Kidney glomerular epithelial cell (primary cell): Measurements from ENCODE around the gene NR4A2.
A peak's percentile ranks its signal among the peaks of the same experiment; 100 is the strongest.

ENCODE experiments used
- DNase-seq: peaks from one replicate; lab custom pipeline; 2025; lab: John Stamatoyannopoulos, UW

The NR4A2 gene

DNA sequence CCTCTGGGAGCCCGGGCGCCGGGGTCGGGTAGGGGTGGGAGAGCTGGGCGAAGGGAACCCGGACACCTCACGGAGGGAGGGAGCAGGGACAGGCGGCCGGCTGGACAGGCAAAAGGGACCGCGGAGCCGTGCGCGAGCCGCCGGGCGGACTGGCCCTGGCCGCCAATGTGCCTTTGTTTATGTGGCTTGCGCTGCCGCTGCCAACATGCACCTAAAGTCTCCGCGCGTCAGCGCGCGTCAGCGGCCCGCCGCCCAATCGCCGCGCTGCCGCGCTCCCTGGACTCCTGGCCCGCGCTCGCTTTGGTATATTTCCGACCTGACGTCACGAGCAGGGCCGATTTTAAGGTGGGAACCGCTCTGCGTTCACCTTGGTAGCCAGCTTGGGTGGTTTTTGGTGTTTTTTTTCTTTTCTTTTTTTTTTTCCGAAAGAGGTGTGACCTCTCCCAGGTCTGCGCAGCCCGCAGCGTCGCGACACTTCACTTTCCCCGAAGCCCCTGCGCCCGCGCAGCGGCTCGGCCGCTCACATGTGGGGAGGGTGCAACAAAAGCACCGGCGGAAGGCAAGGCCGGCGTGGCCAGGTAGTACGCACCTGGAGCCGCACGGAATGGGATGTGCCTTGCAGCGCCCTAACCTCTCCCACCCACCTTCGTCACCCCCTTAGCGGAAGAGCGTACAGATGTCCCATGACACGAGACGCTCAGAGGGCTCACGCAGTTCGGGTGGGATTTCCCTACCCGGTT lies at the start of gene NR4A2:
Gene NR4A2, minus strand, starts transcription at position 188 of the 740 bp plus-strand sequence. CDS start 2,535 bp downstream, outside the sequence.
- peak; percentile 64 for DNase-seq

DNA sequence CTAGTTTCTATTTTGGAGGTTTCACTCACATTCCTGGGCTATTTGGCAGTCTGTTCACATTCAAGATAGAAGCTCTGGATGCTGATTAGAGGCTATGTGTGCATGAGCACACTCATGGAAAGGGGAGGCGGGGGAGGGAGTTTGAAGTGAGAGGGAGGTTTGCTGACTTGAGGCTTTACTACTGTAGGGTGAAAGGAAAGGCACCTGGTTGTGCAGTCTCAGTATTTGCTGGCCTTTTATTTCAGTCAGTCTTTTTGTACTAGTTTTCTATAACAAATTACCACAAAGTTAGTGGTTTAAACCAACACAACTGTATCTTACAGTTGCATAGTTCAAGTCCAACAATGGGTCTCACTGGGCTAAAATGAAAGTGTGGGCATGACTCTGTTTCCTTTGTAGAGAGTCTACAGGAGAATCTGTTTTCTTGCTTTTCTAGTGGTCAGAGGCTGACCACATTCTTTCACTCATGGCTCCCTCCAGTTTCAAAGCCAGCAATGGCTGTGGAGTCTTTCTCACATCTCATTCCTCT lies 47.7 kb upstream of the NR4A2 start:
- peak; percentile 84 for DNase-seq

DNA sequence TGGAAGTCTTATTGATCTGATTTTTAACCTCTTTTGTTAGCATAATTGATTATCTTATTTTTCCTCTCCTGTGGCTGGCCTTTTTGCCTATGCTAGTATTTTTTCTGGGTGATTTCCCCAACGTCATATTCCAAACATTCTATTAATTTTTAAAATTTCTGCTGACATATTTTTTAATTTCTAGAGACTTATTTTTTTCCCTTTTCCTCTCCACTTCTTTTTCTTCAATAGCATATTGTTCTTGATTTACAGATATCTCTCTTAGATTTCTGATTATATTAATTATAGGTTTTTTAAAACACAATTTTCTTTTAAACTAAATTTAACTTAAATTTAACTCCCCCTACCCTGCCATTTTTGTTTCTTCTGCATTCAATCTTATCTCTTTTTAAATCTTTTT lies 47.2 kb upstream of the NR4A2 start:
- no peak for DNase-seq

DNA sequence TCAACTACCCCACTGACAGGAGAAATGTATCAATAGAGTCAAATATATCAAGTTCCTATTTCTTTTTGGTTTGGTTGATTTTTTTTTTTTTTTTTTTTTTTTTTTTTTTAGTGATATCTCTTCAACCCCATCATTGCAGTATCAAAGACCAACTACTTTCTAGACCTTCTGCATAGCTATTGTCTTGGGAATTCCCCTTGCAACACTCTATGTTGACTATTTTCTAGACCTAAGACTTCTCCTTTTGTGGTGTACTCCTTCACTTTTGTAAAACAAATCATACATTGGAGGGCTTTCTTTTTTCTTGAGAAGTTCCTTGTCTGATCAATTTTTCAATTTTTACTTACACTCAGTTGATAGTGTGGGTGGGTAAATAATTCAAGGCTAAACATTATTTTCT lies 46.5 kb upstream of the NR4A2 start:
- no peak for DNase-seq

DNA sequence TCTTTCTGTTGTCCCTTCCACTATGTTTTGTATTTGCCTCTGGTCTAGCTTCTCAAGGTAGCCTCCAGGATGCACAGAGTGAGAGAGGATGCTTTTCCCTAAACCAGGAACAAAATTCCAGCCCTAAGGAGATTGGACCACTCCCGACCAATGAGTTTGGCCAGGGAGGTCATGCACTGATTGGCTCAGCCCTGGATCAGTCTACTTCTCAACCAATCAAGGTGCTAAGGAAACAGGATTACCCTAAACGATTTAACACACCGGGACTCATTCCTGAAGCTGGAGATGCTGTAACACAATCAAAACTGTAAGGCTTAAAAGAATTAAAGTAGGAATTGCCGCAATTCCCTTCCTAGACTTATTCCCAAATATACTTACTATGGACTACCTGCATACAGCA lies 34.2 kb upstream of the NR4A2 start:
- DNase-seq = no peak

DNA sequence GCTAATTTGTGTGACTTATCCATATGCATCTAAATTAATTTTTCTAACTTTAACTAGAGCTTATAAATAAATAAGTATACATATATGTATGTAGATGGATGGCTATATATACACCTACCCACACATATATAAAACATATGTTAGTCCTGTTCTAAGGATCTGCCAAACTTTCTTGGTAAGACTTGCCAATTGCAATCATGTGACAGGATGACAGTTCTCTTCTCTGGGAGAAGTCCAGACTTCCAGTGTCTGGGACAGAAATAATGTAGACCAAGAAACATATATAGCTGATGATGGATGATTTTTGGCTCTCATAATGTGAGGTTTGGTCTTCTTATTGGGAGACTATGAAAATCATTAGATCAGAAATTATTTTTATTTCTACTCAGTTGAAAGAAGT lies 30.6 kb upstream of the NR4A2 start:
- DNase-seq = no peak

DNA sequence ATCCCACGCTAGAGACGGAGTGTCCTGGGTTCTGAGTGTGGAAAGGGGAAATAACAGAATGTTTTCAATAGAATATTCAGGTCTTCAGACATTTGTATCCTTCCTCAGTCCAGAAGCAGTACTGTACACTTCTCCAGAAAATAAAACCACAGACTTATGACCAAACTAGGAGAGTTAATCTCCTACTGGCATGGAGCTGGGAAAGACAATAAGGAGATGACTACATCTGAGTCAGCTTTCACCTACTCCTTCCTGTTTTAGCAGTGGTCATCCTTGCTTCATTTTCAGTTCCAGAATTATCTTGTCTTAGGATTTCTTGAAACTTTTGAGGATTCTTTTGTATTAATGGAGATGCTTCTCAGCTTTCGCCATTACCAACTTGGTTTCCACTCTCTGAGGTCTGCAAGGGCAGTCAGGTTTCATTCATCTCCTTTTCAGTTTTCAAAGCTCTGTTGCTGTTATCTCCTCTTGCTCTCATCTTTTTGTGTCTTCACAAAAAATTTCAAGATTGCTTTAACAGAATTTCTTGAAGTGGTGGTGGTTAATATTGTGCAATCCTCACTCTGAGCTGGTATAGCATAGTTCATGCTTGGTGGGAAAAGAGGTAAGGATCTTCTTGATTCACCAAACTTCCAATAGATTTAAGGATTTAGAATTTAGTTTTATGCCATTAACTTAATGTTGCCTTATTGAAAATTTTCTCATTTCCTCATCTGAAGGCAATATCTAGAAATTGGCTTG lies 23.7 kb upstream of the NR4A2 start:
- DNase-seq = peak; percentile 46

DNA sequence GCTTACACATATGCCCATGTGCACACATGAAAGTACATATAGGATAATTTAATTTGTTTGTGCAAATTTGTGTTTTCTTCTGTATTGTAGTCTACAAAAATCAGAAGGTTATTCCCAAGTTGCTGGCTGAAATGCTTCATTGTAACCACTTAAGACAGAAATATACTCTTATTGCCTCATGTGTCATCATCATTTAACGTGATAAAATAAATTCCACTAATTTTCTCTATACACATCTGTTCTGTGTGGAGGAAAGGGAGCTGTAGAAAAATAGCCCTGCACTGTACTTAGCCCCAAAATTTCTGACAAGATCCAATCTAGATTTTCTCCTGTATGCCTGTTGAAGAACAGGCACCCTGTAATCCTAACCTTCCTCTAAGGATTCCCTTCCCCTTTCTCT lies 20.4 kb upstream of the NR4A2 start:
- no peak for DNase-seq

DNA sequence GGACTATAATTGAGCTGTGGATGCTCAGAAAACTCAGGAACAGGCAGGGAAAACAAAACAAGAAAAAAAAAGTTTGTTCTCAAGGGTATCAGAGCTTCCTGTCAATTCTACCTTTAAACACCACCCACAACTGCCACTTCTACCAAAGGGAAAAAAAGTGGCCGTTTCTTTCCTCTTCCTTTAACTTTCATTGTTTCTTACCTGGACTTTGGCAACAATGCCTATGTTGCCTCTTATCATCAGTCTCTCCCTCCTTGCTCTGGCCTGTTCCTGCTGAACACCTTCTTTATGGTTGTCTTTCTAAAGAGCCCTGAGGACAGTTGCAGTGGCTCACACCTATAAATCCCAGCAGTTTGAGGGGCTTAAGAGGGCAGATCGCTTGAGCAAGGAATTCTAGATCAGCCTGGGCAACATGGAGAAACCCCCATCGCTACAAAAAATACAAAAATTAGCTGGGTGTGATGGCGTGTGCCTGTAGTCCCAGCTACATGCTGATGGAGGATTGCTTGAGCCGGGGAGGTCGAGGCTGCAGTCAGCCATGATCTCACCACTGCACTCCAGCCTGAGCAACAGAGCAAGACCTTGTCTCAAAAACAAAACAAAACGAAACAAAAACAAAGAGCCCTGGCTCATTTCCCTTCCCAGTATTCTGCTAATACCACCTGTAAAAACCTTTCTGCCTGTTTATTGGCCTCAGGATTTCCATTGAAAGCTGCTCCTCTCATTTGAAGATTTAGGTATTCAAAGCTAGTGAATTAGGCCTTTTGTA lies 18.0 kb upstream of the NR4A2 start:
- no peak for DNase-seq

DNA sequence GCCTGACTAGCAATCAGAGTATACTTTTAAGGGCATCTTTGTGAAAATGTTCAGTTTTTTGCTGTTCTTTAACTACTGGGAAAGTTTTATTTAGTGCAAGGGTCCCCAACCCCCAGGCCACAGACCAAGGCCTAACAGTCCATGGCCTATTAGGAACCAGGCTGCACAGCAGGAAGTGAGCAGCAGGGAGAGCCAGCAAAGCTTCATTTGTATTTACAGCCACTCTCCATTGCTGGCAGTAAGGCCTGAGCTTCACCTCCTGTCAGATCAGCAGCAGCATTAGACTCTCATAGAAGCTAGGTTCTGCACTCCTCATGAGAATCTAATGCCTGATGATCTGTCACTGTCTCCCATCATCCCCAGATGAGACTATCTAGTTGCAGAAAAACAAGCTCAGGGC lies 17.1 kb upstream of the NR4A2 start:
- no peak for DNase-seq

DNA sequence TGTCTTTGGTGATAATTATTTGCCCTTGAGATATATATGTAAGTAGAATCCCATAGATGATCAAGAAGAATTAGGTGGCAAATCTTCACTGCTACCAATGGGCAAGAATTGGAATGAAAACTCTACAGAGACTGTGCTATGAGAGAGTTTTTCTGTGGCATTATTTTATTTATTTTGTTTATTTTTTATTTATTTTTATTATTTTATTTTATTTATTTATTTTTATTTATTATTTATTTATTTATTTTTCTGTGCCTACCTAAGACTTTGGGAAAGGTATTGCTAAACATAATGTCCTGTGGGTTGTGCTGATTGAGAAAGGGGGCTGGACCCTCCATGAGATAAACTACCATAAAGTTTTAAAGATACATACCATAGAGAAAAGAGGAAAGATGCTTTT lies 16.6 kb upstream of the NR4A2 start:
- no peak for DNase-seq

DNA sequence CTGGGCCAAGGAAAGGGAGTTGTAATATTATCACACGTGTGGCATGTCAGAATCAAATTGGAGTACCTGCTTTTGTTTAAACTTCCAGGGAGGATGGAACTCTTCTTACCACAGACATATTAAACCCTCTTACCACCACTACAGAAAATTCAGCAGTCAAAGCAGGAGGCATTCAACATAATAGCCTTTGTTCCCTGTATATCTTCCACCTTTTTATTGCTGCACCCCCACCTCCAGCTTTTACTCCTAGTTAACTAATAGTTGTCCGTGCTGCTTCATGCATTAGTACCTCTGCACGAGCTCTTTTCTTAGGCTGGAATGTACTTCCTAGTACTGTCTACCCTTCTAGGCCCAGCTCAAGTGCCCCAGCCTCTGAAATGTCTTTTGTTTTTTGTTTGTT lies 14.9 kb upstream of the NR4A2 start:
- no peak for DNase-seq

DNA sequence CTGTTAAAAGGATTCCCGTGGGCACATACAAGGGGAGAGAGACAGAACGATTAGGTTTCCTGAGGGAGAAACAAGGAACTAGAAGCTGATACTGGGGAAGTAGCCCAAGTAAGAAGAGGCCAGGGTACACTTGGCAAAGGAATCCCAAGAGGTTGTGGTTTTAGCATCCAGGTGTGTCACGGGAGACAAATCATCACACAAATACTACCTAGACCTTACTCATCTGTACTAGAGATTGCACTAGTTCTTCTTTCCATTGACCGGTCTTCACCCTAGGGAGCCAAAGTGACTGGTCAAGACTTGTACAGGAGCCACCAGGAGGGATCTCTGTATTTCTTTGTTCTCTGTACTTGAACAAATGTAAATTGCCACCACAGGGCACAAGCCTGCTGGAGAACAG lies 14.2 kb upstream of the NR4A2 start:
- no peak for DNase-seq

DNA sequence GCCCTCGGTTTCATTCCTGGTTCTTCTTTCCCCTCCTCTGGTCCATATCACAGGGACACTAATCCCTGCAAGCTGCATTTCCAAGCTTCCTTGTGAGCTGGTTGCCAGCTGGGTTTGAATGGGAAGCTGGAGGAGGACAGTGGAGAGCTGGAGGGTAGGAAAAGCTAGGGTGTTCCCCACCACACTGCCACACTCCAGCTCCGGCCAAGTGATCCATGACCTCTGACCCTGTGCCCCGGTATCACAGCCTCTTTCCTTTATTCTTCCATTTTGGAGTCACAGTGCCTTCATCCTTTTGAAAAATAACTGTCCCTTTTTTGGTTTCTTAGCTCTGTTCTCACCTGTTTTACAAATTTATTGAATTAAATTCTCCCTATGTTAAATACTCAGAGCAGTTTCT lies 13.1 kb upstream of the NR4A2 start:
- DNase-seq = no peak

DNA sequence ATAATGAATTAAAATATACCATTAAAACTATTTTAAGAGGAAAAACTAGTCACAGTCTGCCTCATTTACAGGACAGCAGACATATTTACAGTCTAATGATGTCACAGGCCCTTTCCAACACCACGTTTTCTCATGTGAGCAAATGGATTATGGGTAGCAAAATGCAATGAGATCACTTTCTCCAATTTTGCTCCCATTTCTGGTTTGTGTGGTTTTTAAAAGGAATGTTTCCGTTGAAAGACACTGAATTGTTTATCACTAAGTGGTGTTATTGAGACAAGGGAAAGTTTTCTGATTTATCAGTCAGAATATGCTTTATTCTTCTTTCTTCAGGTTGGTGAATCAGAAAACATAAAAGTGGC lies 11.4 kb upstream of the NR4A2 start:
- DNase-seq = no peak

DNA sequence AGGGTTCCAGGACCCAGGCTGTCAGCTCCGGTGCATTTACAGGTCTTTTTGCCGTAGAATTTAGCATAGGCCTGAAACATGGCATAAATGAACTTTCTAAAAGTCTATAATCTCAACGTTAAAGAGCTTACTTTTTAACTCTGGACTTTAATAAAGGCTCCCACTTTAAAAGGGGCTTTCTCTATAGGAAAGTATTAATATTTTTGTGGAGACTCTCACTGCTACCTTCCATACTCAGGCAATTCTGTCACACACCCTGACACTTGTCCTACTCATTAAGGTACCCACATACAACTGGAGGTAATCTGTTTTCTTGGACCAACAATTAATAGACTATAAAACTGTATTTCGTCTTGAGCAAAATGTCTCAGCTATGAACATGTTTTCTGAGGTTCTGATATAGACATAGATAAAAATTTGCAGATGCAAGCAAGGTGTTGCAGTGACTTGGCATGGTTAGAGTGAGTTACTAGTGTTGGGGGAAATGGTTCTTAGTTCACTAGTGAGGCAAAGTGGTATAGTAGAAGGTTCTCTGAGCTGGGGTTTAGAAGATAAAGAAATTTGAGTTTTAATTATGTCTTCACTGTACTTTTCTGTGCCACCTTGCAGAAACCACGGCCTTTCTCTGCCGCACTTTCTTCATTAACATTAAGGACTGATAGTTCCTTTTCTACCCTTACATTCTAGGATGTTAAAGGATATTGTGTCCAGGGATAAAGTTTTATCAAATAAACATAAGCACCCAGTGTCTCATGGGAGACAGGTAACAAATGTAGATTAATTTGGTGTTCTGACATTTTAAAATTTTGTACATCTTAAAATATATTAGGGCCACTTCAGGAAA lies 10.8 kb upstream of the NR4A2 start:
- DNase-seq = no peak

DNA sequence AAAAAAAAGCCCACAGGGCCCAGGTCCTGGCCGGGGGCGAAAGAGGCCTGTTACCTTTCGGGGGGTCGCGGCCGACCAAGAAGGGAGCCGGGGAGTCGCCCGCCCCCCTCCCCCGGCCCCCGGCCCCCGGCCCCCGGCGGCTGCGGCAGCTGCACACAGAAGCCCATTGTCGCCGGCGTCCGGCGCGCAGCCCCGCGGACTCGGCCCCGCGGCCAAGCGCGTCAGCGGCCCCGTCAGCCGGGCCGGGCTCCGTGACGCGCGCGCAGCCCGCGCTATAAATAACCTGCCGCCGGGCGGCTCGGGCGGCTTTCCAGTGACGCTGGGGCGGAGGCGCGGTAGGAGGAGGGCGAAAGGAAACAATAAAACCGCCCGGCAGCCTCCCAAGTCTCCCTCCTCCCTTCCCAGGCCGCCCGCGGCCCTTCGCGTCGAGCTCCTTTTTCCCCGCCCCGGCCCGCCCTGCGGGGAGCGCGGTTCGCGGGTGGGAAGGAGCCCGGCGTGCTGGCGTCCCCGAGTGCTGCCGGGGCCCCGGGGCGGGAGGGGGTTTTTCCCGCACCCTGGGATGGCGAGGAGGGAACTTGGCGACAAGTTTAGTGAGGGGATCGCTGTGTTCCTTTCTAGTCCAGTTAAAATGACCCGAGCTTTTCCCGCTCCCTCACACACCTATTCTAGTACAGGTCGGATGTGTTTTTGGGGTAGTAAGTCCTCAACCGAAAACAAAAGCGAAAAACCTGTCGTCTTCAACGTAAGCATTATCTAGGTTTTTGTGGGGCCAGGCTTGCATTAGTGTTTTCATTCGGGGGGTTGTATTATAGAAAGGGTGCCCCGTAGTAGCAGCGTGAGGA lies 10.0 kb upstream of the NR4A2 start:
- DNase-seq = peak; percentile 82

DNA sequence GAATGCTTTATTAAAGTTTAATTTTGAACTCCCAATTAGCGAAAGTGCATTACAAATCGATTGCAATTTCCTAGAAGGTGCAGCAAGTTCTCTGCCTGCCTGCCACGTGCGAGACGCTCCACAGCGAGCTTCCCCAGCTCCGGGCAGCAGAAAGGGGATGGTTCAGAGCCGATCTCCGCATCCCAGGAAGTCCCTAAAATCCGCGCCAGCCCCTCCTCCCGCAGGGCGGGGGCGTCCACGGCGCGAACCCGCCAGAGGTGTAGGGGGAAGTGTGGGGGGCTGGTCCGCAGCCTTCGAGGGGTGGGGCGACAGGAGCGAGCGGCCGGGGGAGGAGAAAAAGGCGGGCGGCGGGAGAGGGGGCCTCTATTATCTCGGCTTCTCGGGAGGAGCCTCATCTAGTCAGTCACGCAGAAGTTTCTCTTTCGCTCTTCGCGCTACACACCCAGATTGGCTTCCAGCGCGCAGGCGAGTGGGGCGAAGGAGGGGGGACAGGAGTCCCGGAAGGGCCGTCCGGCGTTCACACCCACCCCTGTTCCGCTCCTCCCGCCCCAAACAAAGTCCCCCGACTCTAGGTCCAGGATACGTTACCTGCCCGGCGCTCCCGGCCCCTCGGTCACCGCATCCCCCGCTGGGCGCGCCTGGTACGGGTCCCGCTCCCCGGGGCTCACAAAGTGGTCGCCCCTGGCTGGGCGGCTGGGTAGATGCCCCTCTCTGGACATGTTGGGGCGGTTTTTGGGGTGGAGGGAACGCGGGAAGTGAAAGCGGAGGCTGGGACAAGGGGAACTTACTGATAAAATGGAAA lies 9.1 kb upstream of the NR4A2 start:
- DNase-seq = peak; percentile 83

DNA sequence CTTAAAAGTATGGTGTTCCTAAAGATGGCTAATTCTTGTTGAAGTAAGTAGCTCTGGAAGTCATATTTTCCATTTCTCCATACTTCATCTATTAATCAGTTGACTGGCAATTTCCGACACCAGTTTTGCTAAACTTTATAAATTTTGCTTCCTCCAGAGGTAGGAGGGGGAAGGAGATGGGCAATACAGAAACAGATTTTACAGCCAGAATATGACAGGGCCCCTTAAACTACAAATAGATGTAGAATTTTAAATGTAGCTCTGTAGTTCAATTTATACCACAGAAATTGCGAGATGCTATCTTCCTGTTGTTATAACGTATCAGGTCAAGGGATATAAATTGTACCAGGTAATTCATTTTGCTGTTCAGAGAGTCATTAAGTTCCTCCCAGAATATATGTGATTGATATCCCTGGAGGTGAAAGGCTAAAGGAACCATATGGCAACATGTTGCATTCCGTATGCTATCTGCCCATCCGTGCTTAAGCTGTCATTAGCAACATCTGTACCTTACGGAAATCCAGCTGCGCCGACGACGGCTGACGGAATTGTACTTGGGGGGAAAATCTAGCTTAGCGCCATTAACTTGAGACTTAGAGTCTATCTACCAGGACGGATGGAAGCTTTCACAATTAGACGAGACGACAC lies 8.4 kb upstream of the NR4A2 start:
- no peak for DNase-seq

DNA sequence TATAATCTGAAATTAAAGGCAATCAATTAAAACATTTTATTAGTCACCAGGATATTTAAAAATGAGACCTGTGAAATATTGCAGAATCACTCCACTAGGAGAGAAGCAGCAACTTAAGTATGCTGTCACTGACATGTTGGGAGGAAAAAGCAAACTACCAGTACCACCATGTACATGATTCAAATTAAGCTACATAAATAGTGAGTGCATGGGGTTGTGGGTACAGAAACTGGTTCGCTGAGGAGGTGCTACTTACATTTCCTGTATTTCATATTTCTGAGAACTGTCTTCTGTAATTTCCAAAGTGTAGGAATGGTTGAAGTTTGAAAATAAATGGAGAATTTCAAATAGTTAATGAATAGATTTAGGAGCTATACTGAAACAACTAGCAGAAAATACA lies 7.9 kb upstream of the NR4A2 start:
- no peak for DNase-seq
